Forelimb muscle (tissue), 1 donor: ENCODE data around the gene EIPR1. TPM values are rescaled to one million over a fixed set of nuclear protein-coding genes. Genes with fewer than 3 reads are reported as not detected.

Experiments used
- DNase-seq: peaks from one replicate; pipeline ENCODE4 v3.0.0-alpha.2; 2013; ENCODE audit warnings: low read depth
- polyA plus RNA-seq: library from polyadenylated mRNA; unstranded; fragments of 120-200 nt; gene quantifications from one replicate; pipeline ENCODE4 v1.2.1, GENCODE V29; 2013; ENCODE audit not compliant: insufficient read length

The EIPR1 gene
- polyA plus RNA-seq, 1 donor: 18.9 TPM

GRCh38 chr2:3324404-3325281 lies 53.0 kb downstream of the EIPR1 start:
- no peak for DNase-seq

GRCh38 chr2:3324036-3324386 lies 53.6 kb downstream of the EIPR1 start:
- DNase-seq: no peak

GRCh38 chr2:3323360-3324035 lies 54.1 kb downstream of the EIPR1 start:
- no peak for DNase-seq

DNA sequence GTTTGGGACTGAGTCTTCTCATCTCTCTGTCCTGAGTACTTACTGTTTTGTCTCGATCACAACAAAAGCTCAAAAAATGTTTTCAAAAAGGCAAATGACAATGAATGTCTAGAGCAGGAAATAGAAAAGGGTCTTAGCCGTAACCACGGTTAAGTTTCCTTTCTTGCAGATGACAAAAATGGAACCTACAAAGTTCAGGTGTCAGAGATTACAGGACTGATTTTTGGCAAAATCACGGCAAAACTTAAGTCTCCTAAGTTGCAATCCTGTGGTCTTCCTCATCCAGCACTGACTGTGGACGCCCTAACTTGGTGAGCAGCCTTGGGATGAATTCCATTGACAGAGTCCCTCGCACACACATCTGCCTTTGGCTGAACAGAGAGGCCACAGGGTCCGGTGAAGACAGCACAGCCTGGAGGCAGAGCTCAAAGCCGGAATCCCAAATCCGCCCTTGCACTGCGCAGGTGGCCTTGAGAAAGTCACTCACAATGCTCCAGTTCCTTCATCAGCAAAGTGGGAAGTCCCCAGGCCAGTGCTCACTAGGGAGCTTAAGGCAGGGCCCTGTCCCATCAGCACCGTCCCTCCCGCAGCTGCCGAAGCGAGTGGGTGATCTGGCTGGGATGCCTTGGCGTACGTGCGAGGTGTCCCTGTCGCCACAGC lies 55.2 kb downstream of the EIPR1 start:
- no peak for DNase-seq

- no peak for DNase-seq
Observed at GRCh38 chr2:3321825-3322224, 55.8 kb downstream of the EIPR1 start.

DNA sequence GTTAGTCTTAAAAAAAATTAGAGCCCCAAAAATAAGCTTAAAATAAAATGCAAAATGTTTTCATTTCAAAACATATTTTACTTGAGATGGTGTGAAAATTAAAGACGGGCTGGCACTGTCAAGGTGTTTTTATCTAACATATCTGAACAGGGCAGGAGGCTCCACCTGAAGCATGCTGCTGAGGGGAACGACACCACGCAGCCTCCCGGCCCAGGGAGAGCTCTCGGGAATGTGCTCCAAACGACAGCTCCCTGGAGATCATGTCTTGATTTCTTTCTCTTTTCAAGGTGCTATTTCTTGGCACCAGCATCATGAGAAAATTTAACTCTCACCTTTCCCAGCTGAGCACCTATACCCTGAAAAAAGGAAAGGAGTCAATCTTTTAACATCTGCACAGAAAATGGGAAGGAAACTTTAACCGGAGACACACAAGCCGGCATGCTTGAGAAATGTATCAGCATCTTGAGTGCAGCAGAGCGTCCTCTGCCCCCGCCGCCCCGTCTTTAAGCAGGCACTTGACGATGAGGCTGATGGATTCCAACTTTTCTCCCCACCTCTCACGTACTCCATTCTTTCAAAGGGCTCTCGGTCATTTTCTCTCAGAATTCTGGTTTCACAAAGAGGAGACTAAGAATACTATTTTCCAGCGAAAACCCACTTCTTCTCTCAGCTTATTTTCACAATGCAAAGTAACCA lies 56.6 kb downstream of the EIPR1 start:
- no peak for DNase-seq

GRCh38 chr2:3319745-3320566 lies 57.7 kb downstream of the EIPR1 start:
- no peak for DNase-seq

DNA sequence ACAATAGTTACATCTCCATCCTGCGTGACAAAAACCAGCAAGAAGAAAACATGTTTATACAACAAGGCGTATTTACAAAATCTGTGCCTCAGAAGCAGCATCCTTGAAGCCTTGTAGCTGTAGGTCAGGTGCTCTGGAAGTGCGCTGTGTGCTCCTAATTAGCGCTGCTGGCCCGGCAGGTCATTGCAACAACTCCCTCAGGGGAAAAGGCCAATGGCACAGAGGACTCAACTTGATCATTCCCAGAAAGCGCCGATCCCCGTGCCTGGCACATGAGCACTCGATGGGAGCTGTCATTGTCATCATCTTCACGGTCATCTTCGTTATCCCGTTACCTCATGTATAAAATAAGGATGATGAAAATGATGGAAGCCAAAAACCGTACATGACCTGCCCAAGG lies 58.5 kb downstream of the EIPR1 start:
- no peak for DNase-seq

DNA sequence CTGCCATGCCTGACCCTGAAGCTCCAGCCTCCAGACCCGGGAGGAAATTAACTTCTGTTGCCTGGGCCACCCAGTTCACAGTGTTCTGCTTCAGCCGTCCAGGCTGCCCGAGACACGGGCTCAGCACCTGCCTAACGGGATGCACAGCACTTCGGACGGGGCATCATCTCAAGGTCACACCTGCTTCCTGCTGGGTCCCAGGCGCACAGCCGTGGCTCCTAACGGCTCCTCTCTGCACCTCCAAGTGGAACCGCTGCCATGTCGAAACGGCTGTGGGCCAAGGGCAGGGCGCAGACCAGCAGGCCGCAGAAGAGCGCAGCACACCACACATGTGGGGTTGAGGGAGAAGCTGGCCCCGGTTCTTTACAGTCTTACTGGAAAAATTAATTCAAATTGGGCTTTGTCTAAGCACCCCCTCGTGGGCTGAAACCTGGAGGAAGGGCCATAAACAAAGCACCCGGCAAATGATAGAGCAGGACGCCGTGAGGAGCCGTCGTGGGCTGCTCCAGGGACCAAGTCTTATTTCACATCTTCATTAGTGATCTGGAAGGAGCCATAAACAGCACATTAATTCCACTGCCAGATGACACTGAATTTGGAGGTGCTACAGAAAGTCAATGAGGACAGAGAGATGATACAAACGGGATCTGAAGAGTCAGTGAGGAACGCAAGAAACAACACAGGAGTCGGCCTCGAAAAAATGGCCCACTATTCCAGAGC lies 59.6 kb downstream of the EIPR1 start:
- no peak for DNase-seq

DNA sequence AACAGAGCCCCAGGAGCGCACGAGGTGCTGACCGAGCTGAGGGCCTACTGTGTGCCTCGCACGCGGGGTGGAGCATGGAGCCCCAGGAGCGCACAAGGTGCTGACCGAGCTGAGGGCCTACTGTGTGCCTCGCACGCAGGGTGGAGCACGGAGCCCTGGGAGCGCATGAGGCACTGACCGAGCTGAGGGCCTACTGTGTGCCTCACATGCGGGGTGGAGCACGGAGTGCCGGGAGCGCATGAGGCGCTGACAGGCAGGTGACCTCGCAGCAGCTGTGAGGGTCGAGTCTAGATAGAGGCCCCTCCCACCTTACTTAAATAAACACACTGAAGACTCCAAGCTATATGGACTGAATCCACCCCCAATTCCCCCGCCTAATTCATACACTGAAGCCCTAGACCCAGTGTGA lies 60.3 kb downstream of the EIPR1 start:
- DNase-seq: no peak

DNA sequence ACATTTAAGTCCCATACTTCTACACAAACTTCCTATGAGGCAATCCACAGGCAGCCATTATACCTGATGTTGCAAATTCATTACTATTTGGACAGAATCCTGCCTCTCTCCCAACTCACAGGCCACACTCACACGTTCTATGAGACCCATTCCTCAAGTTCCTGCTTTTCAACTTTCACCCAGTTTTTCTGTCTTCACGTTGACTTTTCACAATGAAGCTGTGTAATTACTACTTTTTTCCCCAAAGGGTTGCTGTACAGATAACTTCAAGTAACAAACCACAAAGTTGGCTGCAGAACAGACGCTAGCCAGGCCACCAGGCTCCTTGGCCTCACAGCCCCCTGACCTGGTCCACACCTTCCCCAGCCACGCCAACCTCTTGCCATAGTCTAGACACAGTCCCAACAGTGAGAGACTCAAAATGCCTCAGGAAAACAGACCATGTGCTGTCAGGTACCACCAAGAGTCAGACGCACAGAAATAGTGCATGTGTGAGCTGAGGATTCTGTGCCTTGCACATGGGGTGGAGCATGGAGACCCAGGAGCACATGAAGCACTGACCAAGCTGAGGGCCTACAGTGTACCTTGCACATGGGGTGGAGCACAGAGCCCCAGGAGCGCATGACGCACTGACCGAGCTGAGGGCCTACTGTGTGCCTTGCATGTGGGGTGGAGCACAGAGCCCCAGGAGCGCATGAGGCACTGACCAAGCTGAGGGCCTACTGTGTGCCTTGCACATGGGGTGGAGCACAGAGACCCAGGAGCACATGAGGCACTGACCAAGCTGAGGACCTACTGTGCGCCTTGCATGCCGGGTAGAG lies 61.0 kb downstream of the EIPR1 start:
- no peak for DNase-seq

- DNase-seq: no peak
Observed at GRCh38 chr2:3314626-3315025, 63.0 kb downstream of the EIPR1 start.

DNA sequence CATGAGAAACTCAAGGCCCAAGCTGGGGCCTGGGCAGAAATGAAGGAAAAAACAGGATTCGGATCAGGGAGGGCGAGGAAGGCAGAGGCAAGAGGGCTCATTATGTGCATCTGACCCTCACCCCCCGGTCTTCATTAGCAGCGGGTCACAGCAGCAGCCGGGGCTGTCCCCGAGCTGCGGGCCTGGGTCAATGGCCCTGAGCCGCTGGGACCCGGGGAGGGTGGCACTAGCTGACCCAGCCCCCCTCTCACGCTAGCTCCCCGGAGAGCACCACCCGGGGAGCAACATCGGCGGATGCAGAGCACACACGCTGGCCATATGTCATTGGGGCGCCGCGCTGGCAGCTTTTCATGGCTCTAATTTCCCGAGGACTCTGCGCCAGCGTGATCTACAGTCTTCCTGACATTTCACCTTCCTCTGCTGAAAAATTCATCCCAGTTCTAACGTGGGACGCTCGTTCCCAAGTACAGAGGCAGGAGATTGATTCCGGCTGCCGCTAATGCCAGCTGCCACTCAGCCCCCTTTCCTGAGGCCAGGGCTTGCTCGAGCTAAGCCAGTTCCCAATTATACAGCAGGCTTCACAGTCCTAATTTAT lies 63.7 kb downstream of the EIPR1 start:
- no peak for DNase-seq

- no peak for DNase-seq
Observed at GRCh38 chr2:3312576-3313345, 64.9 kb downstream of the EIPR1 start.

DNA sequence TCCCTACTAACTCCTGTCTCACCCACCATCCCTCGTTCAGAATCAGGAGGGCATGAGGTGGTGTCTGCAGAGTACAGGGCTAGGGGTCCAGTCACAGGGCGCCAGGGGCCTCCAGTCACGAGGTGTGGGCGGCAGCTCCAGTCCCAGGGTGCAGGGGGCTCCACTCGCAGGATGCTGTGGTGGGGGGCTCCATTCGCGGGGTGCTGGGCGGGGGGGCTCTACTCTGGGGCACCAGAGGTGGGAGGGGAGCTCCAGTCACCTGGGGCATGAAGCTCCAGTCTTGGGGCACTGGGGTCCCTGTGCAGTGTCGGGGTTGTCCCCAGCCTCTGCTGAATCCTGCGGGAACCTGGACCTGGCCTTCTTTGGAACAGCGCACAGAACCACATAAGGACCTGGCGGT lies 66.0 kb downstream of the EIPR1 start:
- no peak for DNase-seq

GRCh38 chr2:3309496-3310355 lies 67.9 kb downstream of the EIPR1 start:
- no peak for DNase-seq

DNA sequence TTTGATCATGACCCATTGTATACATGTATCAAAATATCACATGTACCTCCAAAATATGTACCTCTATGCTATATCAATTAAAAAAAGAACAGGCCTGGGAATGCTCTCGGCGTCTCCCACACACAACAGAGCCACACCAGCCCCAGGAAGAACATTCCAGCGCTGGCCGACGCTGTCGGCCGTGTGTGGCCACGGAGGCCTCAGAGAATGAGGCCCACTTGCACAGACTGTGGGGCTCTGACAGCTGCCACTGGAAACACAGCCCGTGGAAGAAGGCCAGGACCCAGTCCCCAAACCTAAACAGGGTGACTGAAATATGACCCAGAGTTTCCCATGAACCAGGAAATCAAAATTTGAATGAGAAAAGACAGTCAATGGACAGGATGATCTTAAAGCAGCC lies 69.7 kb downstream of the EIPR1 start:
- DNase-seq: no peak

DNA sequence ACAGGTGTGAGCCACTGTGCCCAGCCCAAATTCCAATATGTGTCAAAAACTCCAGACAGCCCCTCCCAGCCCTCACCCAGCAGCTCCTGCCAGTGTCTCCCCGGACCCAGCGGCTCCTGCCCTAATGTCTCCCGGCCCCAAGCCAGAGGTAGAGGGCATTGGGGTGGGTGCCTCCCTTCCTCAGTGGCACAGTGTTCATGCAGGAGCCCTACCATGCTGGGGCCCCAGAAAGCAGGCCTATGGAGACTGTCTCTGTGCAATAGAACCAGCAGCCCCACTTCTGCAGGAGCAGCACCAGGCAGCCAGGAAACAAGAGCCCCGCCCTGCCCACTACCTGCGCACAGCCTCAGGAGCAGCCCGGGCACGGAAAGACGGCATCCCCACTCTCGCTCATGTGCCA lies 70.4 kb downstream of the EIPR1 start:
- DNase-seq: no peak
